Stomach (tissue), 4 donors: Measurements from ENCODE around the gene PPIL6.
"Not testable (repeated sequence)": the region's sequence is repeated elsewhere in the genome, so short reads cannot be mapped to it uniquely, and the experiment has no call there.

Experiments used
- CTCF ChIP-seq, 7 experiments: fragments of 450-650 bp in 4 of 7; fragments of 200-600 bp in 3 of 7; sonication (generic) in 3 of 7; IDR thresholded peaks; one replicate each; pipeline ENCODE4 v1.5.1; 2016 to 2019; ENCODE audit warnings: antibody characterized with exemption in 7 of 7, control low read depth in 2 of 7, mild to moderate bottlenecking in 1 of 7
- EP300 ChIP-seq: sonication (generic); formaldehyde crosslinking; IDR thresholded peaks from one replicate; pipeline ENCODE4 v1.6.1; 2017; ENCODE audit warnings: antibody characterized with exemption

DNA sequence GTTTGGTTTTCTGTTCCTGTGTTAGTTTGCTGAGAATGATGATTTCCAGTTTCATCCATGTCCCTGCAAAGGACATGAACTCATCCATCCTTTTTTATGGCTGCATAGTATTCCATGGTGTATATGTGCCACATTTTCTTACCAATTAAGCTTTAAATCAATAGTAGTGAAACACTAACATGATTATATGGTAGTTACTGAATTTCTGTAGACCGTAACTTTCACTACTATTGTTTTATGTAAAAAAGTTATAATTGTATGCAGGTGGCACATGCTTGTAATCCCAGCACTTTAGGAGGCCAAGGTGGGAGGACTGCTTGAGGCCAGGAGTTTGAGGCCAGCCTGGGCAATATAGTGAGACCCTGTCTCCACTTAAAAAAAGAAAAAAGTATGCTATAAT, 20.8 kb upstream of the PPIL6 start:
- TF ChIP-seq CTCF (IDR thresholded peaks at IDR 0.05); EP300: not testable (repeated sequence)
